ENCODE data around the gene FSTL4. TPM values are rescaled to one million over a fixed set of nuclear protein-coding genes. Genes with fewer than 3 reads are reported as not detected.

FSTL4 gene
- total RNA-seq, 1 experiment from 2014 or later: 0.12 TPM

GRCh38 chr5:133266527-133266878, 345.8 kb downstream of the FSTL4 start:
- DNase-seq (ENCODE audit: low read depth): no peak

- DNase-seq (ENCODE audit: low read depth): peak; percentile 91
Observed at GRCh38 chr5:133265720-133266526, 346.4 kb downstream of the FSTL4 start.

GRCh38 chr5:133265257-133265656, 347.1 kb downstream of the FSTL4 start:
- no peak for DNase-seq (ENCODE audit: low read depth)

- DNase-seq (ENCODE audit: low read depth): no peak
Observed at GRCh38 chr5:133262690-133263089, 349.7 kb downstream of the FSTL4 start.

GRCh38 chr5:133261993-133262392, 350.3 kb downstream of the FSTL4 start:
- DNase-seq (ENCODE audit: low read depth): no peak

- DNase-seq (ENCODE audit: low read depth): no peak
Observed at GRCh38 chr5:133260715-133261114, 351.6 kb downstream of the FSTL4 start.

GRCh38 chr5:133259199-133259997, 352.9 kb downstream of the FSTL4 start:
- DNase-seq (ENCODE audit: low read depth): no peak

GRCh38 chr5:133257977-133258376, 354.4 kb downstream of the FSTL4 start:
- no peak for DNase-seq (ENCODE audit: low read depth)

- DNase-seq (ENCODE audit: low read depth): no peak
Observed at GRCh38 chr5:133256276-133256675, 356.1 kb downstream of the FSTL4 start.

GRCh38 chr5:133254803-133255202, 357.5 kb downstream of the FSTL4 start:
- no peak for DNase-seq (ENCODE audit: low read depth)

- no peak for DNase-seq (ENCODE audit: low read depth)
Observed at GRCh38 chr5:133253671-133254070, 358.7 kb downstream of the FSTL4 start.

GRCh38 chr5:133253070-133253469, 359.3 kb downstream of the FSTL4 start:
- no peak for DNase-seq (ENCODE audit: low read depth)

- no peak for DNase-seq (ENCODE audit: low read depth)
Observed at GRCh38 chr5:133252133-133252480, 360.2 kb downstream of the FSTL4 start.

GRCh38 chr5:133251296-133252132, 360.8 kb downstream of the FSTL4 start:
- no peak for DNase-seq (ENCODE audit: low read depth)

- DNase-seq (ENCODE audit: low read depth): no peak
Observed at GRCh38 chr5:133250527-133250926, 361.8 kb downstream of the FSTL4 start.

- no peak for DNase-seq (ENCODE audit: low read depth)
Observed at GRCh38 chr5:133249593-133249992, 362.7 kb downstream of the FSTL4 start.

- DNase-seq (ENCODE audit: low read depth): peak; percentile 74
Observed at GRCh38 chr5:133247881-133248624, 364.3 kb downstream of the FSTL4 start.

- no peak for DNase-seq (ENCODE audit: low read depth)
Observed at GRCh38 chr5:133247151-133247709, 365.1 kb downstream of the FSTL4 start.

GRCh38 chr5:133246376-133247150, 365.8 kb downstream of the FSTL4 start:
- DNase-seq (ENCODE audit: low read depth): peak; percentile 81

- peak; percentile 14 for DNase-seq (ENCODE audit: low read depth)
Observed at GRCh38 chr5:133246053-133246370, 366.3 kb downstream of the FSTL4 start.

Data from RPMI7951 (cell line).